Panc1 (cell line): ENCODE data around the gene MAST1. TPM values are rescaled to one million over a fixed set of nuclear protein-coding genes. Genes with fewer than 3 reads are reported as not detected.

Experiments used
- ATAC-seq: fragments of 200-7000 bp; cut with Tn5 transposase; 2 replicates; pipeline ENCODE4 v1.9.1; 2020; ENCODE audit warnings: mild to moderate bottlenecking, moderate library complexity
- BruUV-seq: library from RNA; stranded (reverse); fragments of 400-500 nt; replicated peaks from 2 replicates; lab custom pipeline; 2021; lab: Mats Ljungman, UMichigan
- CTCF ChIA-PET: fragments of 300-600 bp; sonication (Branson Sonifier 250); formaldehyde crosslinking; loops from one replicate; lab custom pipeline; 2022; ENCODE audit warnings: antibody characterized with exemption; lab: Charles Lee
- POLR2A ChIA-PET: fragments of 300-600 bp; sonication (Branson Sonifier 250); formaldehyde crosslinking; loops from one replicate; lab custom pipeline; 2022; ENCODE audit warnings: antibody characterized with exemption; lab: Charles Lee
- DNase-seq: peaks from one replicate; pipeline ENCODE4 v3.0.0-alpha.2; 2010; ENCODE audit warnings: low read depth, low spot score
- H3K27ac ChIP-seq: 2 replicates; pipeline ENCODE4 v1.5.1; 2011; ENCODE audit warnings: mild to moderate bottlenecking, low read length, inconsistent platforms
- H3K27me3 ChIP-seq: fragments of 200-500 bp; sonication (Bioruptor generic); 2 replicates; pipeline ENCODE4 v1.6.0; 2014; ENCODE audit warnings: low read length, inconsistent platforms; ENCODE audit not compliant: control insufficient read depth, insufficient read depth
- H3K36me3 ChIP-seq: fragments of 200-500 bp; sonication (Bioruptor generic); 2 replicates; pipeline ENCODE4 v1.5.1; 2014; ENCODE audit warnings: inconsistent platforms, mild to moderate bottlenecking, low read length, moderate library complexity; ENCODE audit not compliant: control insufficient read depth, insufficient read depth
- H3K4me1 ChIP-seq: 2 replicates; pipeline ENCODE4 v1.5.1; 2011; ENCODE audit warnings: inconsistent platforms, mild to moderate bottlenecking, low read length, moderate library complexity; ENCODE audit not compliant: control insufficient read depth, insufficient read depth
- H3K4me3 ChIP-seq, 2 experiments: 2 replicates each; pipeline ENCODE4 v1.5.1; 2011 to 2012; ENCODE audit warnings: low read depth in 2 of 2, low read length in 2 of 2, mild to moderate bottlenecking in 2 of 2, inconsistent platforms in 1 of 2, moderate library complexity in 1 of 2
- H3K9me3 ChIP-seq: fragments of 200-500 bp; sonication (Bioruptor generic); 2 replicates; pipeline ENCODE4 v1.5.1; 2014; ENCODE audit warnings: low read depth, mild to moderate bottlenecking, inconsistent platforms, low read length, moderate library complexity; ENCODE audit not compliant: control insufficient read depth, insufficient read depth
- CTCF ChIP-seq: fragments of 450-650 bp; IDR thresholded peaks from 2 replicates; pipeline ENCODE4 v1.5.1; 2017; ENCODE audit warnings: mild to moderate bottlenecking
- POLR2AphosphoS5 ChIP-seq: IDR thresholded peaks from 2 replicates; pipeline ENCODE4 v1.6.1; 2012; ENCODE audit warnings: mild to moderate bottlenecking, low read depth, low read length, moderate library complexity
- REST ChIP-seq, 2 experiments: IDR thresholded peaks; 2 replicates each; pipeline ENCODE4 v1.6.1; 2011 to 2012; ENCODE audit warnings: low read depth in 2 of 2, control low read depth in 1 of 2, low read length in 1 of 2, mild to moderate bottlenecking in 1 of 2, moderate library complexity in 1 of 2; ENCODE audit not compliant: insufficient read depth in 1 of 2
- SIN3A ChIP-seq: IDR thresholded peaks from 2 replicates; pipeline ENCODE4 v1.6.1; 2012; ENCODE audit warnings: low read depth, mild to moderate bottlenecking, low read length, moderate library complexity, borderline replicate concordance; ENCODE audit not compliant: insufficient read depth
- TCF7L2 ChIP-seq: IDR thresholded peaks from 2 replicates; pipeline ENCODE4 v1.6.1; 2011; ENCODE audit warnings: mild to moderate bottlenecking, low read depth, low read length, inconsistent platforms
- in situ Hi-C: cut with HindIII; loops from 2 replicates; pipeline ENCODE4 v1.10.0; 2016; ENCODE audit warnings: low sequenced_read_pairs, low pct_unique_long_range_greater_than_20kb
- intact Hi-C: fragments of 100-400 bp; cut with micrococcal nuclease; formaldehyde crosslinking; loops from one replicate; pipeline ENCODE4 v1.10.0; 2022; ENCODE audit not compliant: unreplicated experiment
- total RNA-seq: library from RNA; stranded (reverse); gene quantifications from one replicate; pipeline ENCODE4 v1.2.1, GENCODE V29; 2021; ENCODE audit not compliant: unreplicated experiment

The MAST1 gene
- total RNA-seq, 1 experiment from 2014 or later: 3.1 TPM

GRCh38 chr19:12871681-12872080, 33.4 kb downstream of the MAST1 start:
- intact Hi-C loops: no loop called here
- ATAC-seq (no peak), DNase-seq (no peak)
- Histone ChIP-seq H3K27me3 (no peaks in the 10 kb centered on the region), H3K36me3 (no peaks in the 10 kb centered on the region), H3K4me1 (no peaks in the 10 kb centered on the region), H3K4me3 (no peak overlapping the region), H3K9me3 (no peaks in the 10 kb centered on the region), H3K27ac (no peak overlapping the region)
- ChIA-PET POLR2A (interaction anchor here (0.5 kb wide), 1 partner anchor 1547 kb away, joined by 4 read pairs; no protein-coding TSS in a partner anchor), CTCF (interaction anchor here (0.6 to 1.7 kb wide), 2 partner anchors 24 to 125 kb away, joined by 7 to 14 read pairs; no protein-coding TSS in a partner anchor)
- TF ChIP-seq REST (IDR thresholded peaks at IDR 0.05; ENCODE audit: insufficient read depth in 1 of 2, low read depth in 2 of 2, low read length in 1 of 2) (no peak), SIN3A (no peak), CTCF (no peak), POLR2AphosphoS5 (no peak), TCF7L2 (no peak)
- in situ Hi-C loops: no loop called here
- no TSS peak for BruUV-seq

GRCh38 chr19:12872255-12872654, 33.9 kb downstream of the MAST1 start:
- Histone ChIP-seq H3K27ac (no peak overlapping the region), H3K4me3 (no peak overlapping the region), H3K27me3 (no peaks in the 10 kb centered on the region), H3K4me1 (no peaks in the 10 kb centered on the region), H3K9me3 (no peaks in the 10 kb centered on the region), H3K36me3 (no peaks in the 10 kb centered on the region)
- intact Hi-C loops: no loop called here
- no peak for DNase-seq
- TF ChIP-seq CTCF (no peak), POLR2AphosphoS5 (no peak), SIN3A (no peak), TCF7L2 (no peak), REST (IDR thresholded peaks at IDR 0.05; ENCODE audit: insufficient read depth in 1 of 2, low read depth in 2 of 2, low read length in 1 of 2) (no peak)
- BruUV-seq: no TSS peak
- in situ Hi-C loops: no loop called here
- ChIA-PET CTCF (interaction anchor here (0.6 to 1.7 kb wide), 3 partner anchors 7 to 106 kb away, joined by 3 to 14 read pairs (median 5); no protein-coding TSS in a partner anchor), POLR2A (interaction anchor here (0.5 kb wide), 1 partner anchor 1546 kb away, joined by 4 read pairs; no protein-coding TSS in a partner anchor)
- no peak for ATAC-seq
